ENCODE data around the gene ARL15.

DNA sequence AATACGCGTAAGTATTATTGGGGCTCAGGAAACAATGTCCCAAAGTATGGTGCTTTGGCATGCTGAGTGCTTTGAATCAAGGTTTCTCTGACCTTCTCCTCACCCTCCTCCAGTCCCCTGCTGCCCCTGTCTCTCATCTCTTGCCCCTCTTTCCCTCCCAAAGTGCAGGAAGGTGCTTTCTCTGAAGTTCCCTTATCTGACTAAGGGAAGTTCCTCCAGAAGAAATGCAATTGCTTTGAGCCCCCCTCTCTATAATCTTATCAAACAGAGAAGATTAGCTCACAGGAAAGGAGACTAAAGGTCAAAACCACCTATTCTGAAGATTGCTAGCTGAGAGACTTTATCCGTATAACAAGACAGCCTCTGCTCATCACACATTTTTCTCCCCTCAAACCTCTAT lies 288.1 kb downstream of the ARL15 start:
- TF ChIP-seq, protein P1, sequence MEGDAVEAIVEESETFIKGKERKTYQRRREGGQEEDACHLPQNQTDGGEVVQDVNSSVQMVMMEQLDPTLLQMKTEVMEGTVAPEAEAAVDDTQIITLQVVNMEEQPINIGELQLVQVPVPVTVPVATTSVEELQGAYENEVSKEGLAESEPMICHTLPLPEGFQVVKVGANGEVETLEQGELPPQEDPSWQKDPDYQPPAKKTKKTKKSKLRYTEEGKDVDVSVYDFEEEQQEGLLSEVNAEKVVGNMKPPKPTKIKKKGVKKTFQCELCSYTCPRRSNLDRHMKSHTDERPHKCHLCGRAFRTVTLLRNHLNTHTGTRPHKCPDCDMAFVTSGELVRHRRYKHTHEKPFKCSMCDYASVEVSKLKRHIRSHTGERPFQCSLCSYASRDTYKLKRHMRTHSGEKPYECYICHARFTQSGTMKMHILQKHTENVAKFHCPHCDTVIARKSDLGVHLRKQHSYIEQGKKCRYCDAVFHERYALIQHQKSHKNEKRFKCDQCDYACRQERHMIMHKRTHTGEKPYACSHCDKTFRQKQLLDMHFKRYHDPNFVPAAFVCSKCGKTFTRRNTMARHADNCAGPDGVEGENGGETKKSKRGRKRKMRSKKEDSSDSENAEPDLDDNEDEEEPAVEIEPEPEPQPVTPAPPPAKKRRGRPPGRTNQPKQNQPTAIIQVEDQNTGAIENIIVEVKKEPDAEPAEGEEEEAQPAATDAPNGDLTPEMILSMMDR (IDR thresholded peaks at IDR 0.05), result no peak
- no peak for TF ChIP-seq POLR2A (IDR thresholded peaks at IDR 0.05)
